GM19455 (cell line): ENCODE data around the gene SOX13.
"Not testable (repeated sequence)": the region's sequence is repeated elsewhere in the genome, so short reads cannot be mapped to it uniquely, and the experiment has no call there.

Source experiments
- ATAC-seq: cut with Tn5 transposase; IDR thresholded peaks from one replicate; pipeline ENCODE4 v1.9.1; 2021; ENCODE audit not compliant: unreplicated experiment

Gene SOX13

DNA sequence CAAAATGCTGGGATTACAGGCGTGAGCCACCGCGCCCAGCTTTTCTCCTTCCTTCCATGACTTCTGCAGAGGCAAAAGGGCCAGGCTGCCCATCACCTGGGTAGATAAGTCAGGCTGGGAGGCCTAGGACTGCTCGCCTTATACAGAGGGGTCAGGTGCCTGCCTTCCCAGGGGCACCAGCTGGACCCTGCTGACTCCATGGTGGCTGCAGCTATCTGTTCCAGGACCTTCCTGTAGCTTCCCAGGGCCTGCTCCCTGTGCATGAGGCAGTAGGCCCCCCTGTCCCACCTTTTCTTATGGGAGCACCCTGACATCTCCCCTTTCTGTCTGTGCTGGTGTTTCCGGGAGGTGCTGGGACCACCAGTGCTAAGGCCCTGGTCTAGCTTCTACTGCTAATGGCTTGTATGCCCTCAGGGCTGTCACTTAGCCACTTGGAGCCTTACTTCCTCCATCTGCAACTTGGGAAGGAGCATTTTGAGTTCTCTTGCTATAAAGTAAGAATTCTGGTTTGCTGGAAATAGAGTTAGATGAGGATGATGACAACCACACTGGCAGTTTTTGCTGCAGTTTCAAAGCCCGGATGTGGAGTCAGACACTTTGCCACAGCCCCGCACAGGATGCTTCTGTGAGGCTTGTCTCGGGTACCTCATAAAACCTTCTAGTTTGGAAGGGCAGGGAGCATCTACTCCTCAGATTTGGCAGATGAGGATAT is 14.4 kb downstream of the SOX13 start:
- no peak for ATAC-seq

DNA sequence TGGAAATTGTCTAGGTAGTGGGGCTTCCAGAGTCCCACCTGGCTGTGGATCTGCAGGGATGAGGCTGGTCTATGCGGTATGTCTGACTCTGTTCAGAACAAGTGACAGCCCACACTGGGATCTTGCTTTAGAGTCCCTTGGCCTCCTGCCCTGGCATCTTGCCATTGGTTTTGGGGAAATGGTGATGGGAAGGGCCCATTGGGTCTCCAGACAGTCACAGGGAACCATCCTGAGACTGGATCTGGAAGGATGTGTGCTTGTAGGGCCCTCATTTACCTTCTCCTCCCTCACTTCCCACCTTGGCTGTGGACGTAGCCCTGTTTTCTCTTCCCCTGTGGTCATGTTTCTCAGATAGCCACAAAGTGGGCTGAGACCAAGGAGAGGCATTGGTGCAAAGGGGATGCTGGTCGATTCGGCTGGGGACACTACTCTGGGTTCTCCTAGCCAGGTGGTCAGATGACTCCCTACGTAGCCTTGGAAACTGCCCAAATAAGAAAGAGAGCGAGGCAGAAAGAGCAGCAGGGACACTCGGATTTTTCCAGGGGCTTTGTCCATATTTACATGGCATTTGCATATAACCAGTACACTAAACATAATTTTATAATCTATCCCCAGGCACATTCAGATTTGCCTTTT is 15.1 kb downstream of the SOX13 start:
- no peak for ATAC-seq

DNA sequence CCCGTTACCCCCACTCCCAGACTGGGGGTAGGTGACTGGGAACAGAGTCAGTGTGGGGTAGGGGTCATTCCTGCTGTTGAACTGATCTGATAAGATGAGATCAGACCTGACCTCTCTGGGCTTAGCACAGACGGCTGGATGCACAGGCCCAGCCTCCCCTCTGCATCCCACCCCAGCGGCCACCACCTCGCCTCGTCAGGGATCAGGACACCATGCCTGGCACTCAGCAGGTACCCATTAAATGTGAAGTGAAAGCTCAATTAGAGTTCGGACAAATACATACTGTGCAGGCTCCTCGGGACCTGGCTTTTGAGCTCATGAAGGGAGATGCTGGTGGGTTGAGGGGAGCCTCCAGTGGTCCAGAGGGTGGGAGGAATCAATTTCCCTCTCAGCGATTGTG is 15.7 kb downstream of the SOX13 start:
- ATAC-seq: no peak

DNA sequence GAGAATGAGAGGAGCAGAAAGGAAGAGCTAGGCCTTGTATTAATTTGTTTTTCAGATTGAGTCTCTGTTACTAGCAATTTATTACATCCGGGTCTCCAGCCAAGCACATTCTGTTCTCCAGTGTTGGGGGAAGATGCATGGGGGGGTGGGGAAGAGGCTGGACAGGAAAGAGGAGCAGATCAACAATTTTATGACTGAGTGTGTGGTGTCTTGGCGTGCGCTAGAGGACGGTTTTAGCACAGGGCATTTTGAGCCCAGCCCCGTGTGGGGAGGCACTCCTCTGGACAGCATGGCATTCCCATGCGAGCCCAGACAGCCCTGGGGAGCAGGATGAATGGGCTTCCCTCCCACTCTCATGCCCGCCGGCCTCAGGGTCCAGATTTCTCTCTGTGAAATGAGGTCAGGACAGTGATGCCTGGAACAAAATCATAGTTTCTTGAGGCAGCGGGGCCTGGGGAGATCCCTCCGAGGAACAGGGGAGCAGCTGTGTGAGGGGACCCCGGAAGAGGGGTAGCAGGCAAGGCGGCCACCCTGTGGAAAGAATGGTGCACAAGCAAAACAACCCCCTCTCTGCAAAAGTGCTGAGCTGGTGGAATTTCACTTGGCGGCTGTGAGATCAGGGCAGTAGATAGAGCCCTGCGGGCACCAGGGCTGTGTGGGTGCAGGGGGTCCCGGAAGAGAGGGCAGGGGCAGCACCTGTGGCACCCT is 16.3 kb downstream of the SOX13 start:
- no peak for ATAC-seq

DNA sequence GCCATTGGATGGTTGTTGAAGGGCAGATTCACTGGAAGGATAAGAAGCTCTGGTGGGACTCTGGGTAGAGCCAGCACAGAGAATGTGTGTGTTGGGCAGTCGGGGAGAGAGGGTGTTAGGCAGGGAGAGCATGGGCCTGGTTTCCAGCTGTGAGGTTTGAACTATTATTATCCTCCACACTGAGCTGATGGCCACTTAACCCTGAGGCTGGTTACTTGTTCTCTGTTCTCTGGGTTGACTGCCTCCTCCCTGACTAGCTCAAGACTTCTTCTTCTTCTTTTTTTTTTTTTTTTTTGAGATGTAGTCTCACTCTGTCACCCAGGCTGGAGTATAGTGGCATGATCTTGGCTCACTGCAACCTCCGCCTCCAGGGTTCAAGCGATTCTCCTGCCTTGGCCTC is 17.2 kb downstream of the SOX13 start:
- ATAC-seq: not testable (repeated sequence)

DNA sequence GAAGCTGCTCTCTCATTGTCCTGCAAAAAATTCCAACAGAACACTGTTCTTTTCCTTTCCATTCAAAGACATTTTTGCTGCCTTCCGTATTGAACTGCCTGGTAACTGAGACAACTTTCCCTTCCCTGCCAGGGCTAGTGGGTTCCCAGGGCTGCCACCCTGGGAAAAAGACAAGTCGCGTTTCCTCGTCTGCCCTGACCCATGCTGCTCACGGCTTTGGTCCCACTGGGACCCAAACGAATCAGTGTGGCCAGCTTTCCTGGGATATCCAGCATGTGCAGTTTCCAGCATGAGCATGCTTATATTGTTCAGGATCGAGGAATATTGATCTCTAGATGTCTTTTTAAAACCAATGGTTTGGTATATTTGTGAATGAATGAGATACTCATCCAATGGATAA is 18.2 kb downstream of the SOX13 start:
- no peak for ATAC-seq

DNA sequence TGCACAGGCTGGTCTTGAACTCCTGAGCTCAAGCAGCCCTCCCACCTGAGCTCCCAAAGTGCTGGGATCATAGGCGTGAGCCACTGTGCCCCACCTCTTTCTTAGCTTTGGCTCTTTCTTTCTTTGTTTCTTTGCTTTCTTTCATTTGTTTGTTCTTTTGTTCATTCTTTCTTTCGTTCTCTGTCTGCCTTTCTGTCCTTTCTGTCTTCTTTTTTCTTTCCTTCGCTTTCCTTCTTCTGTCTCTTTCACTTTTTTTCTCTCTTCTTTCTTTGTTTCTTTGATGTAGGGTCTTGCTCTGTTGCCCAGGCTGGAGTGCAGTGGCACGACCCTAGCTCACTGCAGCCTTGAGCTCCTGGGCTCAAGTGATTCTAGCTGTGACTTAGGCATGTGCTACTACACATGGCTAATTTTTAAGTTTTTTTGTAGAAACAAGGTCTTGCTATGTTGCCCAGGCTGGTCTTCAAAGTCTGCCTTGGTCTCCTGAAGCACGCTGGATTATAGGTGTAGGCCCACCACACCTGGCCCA is 18.9 kb downstream of the SOX13 start:
- ATAC-seq: no peak

DNA sequence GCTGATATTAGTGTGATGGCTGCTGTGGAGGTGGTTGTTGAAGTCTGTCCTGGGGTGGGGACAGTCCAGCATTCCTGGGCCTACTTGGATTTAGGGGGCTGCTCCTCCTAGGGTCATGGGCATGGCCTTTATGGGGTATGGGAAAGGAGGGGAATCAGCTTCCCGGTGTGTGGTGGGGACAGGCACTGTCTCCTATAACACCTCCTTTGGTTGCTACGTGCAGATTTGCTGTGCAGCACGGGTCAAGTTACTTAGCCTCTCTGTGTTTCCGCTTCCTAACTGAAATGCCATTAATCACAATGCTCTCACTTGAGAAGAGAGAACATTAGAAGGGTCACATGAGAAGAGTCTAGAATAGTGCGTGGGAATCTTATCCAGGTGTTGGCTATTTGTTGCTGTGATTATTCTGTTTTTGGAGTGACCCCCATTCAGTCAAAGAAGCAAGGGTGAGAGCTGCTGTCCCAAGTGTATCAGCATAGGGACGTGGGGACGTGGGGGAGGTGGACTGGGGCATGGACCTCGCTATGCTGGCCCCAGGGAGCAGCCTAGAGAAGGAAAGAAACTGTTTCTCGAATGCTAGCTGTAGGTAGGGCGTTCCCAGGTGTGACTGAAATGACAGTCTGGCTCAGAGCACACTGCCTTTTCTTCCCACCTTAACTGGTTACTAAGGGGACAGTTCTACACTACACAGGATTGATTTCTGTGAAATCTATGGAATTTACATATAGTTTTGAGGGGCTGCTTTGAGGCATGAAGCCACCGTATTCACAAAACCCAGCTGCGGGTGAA is 19.9 kb downstream of the SOX13 start:
- ATAC-seq: no peak

DNA sequence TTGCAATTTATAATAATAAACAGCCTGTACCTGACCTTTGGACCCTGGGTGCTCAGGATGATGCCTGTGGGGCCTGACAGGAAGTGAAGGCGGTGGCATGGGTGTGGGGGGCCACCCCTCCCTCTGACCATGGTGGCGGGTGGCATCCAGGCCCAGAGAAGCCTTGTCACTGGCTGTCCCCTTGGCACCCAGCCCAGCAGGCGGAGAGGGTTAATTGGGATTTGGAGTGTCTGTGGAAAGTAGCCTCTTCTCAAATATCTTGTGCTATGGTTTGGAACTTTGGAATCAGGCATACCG is 20.5 kb downstream of the SOX13 start:
- ATAC-seq: no peak

DNA sequence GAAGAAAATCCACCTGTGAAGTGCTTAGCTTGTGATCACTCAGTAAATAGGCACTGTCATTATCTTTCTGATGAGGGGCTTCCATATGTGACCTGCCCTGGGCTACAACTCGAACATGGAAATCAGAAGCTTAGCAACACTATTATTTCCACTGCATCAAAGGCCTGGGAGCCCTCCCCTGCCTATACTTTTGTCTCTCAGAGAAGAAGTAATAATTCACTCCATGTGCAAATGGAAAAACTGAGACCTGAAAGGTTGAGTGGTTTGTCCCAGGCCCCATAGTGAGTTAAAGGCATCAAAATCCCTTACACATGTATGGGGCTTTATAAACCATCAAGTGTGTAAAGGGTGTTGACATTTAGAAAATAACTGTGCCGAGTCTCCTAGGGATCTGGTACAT is 20.9 kb downstream of the SOX13 start:
- ATAC-seq: no peak

DNA sequence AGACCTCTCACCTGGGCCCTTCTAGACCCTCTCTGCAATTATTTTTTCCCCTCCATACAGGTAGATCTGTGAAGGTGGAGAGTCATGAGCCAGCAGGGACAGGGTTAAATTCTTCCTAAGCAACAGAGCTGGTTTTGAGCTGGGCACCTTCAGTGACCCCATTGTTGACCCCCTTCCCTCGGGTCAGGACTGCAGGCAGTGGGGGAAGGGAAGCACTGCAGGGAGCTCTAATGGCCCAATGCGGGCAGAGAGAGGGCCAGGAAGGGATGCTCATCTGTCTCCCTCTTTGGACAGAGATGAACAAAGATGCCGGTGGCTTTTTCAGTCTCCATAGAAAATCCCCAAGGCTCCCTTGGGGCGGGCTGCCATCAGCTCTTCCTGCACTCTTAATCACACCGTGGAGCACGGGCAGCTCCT is 21.4 kb downstream of the SOX13 start:
- ATAC-seq: no peak

DNA sequence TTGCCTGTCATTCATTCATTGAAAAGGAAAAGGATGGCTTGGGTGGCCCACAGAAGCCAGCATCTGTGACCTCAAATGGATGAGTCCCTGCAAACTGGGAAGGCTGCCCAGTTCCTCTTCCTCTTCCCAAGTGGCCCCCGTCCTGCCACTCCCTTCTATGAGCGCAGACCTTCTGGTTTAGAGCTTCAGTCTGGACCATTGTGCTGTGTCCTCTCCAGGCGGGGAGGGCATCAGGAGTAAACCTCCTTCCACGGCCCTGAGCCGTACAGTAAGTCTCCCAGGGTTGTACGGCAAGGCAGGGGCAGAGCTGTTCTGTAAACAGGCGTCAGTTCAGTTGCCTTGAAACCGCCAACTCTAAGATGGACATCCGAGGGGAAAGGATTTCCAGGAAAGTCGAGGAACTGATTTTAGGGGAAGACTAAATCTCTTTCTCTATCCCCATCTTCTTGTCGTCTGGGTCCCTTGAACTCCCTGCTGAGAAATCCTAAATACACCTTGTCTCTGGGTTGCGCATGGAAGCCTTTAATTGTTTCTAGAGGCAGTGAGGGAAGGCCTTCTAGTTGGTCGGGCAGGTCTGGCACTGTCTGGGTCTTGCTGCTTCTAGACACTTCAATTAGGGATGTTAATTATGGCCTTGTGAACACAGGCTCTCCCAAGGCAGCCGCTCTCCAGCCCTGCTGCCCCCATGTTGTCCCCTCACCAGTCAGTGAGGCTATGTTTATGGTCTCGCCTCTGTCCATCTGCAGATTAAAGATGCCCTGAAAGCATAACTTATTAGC is 22.1 kb downstream of the SOX13 start:
- ATAC-seq: no peak

DNA sequence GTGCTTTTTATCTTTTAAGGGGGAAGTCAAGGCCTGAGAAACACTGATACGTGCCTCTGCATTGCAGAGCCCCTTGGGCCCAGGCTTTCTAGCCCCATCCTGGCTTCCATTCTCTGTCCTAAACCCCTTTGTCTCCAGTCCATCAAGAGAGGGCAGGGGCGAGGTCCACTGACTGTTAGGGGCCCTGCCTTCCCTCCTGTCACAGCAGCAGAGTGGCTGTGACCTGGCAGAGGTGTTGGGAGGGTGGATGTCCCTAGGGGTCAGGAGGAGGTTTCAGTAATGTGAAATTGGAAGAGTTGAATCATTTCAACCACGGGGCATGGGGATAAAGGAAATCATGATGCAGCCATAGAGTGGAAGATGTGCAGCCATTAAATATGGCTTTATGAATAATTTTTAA is 24.0 kb downstream of the SOX13 start:
- no peak for ATAC-seq

DNA sequence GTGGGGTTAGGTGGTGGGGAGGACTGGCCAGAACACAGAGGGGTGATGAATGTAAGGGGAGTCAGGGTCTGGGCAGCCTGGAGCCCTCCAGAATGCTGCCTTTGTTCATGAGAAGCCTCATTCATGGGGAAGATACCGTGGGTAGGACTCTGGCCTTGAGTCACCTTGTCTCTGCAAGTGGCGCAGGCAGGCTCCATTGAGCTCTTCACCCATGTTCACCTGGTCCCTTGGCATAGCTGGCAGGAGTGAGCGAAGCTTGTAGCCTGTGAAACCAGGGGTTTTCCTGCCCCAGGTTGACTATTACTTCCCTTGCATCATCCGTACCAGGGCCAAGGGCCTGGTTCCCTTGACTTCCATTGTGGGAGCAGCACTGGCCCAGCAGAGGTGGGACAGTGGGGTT is 25.8 kb downstream of the SOX13 start:
- ATAC-seq: no peak

DNA sequence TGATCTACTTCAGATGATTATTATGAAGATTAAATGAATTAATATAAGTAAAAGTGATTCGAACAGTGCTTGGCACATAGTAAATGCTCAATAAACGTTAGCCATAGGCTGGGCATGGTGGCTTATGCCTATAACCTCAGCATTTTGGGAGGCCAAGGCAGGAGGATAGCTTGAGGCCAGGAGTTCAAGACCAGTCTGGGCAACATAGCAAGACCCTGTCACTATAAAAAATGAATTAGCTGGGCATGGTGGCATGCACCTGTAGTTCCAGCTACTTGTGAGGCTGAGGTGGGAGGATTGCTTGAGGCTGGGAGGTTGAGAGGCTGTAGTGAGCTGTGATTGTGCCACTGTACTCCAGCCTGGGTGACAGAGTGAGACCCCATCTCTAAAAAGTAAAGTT is 26.8 kb downstream of the SOX13 start:
- not testable (repeated sequence) for ATAC-seq

DNA sequence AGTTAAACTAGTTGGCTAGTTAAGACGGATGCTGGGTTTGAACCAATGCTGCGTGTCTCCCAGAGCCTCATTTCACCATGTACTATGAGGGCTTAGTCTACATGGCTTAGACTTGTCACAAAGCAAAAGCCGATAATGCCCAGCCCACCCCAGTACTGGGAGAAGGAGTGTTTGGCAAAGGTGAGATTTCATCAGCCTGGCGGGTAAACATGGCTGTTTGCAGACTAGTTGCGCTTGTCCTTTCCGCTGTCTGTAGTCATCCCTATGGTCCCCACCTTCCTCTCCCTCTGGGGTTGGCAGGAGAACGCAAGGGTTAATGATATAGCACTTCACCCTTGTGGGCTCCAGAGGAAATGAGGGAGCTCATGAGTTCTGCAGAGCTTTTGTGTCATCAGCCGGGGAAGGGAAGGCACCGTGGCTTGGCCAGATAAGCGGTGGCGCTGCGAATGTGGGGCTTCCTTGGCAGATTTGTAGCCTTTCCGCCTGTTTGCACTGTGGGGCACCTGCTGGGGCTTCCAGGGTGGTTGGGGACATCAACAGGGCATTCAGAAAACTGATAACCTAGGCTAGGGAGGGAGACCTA is 29.2 kb downstream of the SOX13 start:
- ATAC-seq: no peak

DNA sequence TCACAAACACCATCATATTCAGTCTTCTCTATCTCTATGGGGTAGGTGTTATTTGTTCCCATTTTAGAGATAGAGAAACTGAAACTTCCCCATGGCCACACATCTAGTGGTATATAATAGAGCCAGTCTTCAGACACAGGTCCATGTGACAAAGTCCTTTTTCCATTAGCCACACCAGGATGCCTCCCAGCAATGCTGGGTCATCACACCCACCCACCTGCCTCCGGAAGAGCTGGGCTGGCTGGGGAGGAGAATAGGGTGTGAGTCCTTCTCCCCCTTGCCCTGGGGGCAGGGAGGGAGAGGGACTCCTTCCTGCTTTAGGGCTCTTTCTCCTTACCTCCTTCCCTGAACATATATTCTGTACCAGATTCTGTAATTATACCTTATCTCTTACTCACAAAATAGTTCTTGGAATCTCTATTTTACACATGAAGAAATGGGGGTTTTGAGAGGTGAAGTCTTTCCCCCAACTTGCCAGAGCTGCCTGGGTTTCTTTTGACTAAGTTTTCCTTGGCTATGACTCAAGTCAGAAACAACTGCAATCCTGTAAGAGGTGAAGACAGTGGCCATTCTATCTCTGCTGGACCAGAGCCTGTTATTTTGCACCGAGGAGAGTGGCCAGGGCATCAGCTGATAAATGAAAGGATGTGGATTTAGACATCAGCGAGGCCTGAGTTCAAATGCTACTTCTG is 30.0 kb downstream of the SOX13 start:
- no peak for ATAC-seq

DNA sequence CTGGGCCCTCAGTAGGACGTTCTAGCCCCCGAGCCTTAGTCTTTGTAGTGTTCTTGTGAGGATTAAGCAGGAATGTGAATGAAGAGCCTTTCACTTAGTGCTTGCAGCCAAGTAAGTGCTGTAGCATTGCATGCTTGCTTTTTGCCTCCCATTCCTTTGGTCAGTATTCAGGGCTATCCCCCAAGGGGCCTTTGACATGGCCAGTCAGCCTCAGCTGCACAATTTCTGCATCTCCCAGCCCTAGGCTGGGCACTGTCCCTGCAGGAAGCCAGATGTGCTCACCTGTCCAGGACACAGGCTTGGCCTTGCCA is 30.5 kb downstream of the SOX13 start:
- no peak for ATAC-seq

DNA sequence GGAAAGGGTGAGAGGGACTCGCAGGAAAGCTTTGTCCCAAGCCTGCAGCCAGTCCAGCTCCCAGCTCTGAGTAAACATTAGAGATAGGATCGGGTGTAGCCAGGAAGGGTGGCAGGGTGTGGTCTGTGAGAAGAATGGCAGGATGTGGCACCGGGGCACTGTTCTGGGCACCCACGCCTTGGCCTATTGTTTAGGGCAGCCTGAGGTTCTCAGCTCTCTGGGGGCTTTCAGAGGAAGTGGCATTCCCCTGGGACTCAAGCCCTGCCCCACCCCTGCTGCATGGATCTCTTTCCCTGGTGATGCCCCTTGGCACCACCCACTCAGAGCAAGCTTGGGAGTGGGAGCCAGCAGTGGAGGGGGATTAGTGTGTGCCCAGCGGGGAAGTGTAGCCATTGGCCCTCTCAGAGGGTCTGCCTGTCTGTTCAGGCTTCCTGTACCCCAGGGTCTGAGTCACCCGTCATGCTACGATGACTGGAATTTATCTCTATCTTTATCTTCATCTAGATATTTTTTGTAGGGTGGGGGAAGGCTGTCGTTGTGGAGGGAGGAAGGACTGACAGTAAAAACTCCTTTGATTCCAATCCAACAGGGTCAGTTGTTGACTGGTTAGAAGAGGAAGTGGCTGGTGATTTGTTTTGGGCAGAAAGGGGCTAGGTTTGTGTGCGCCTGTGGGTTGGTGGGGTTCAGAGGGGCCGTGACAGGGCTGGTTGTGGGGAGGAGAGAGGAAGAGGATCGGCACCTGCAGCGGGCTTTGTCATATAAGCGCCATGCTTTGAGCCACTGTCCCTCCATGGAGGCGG is 31.6 kb downstream of the SOX13 start:
- ATAC-seq: no peak
